ENCODE data around the gene COL26A1. TPM values are rescaled to one million over a fixed set of nuclear protein-coding genes. Genes with fewer than 3 reads are reported as not detected.

Gene COL26A1
- total RNA-seq, 6 experiments from 2014 or later: 1.4 to 5.4 (median 3.0) TPM

- Histone ChIP-seq H3K4me3 (no peak overlapping the region), H3K4me1 (no peaks in the 10 kb centered on the region), H3K27ac (no peak overlapping the region), H3K36me3 (no peaks in the 10 kb centered on the region), H3K27me3 (no peaks in the 10 kb centered on the region), H3K9me3 (no peaks in the 10 kb centered on the region)
- no peak for ATAC-seq
- intact Hi-C loops (cut with DNase I): no loop called here
- DNase-seq: no peak
- 73% methylated on average over 5 of the region's 5 CpGs for WGBS (ENCODE audit: insufficient coverage, low coverage, low lambda C conversion rate, missing lambda C conversion rate)
- TF ChIP-seq POLR2A (IDR thresholded peaks at IDR 0.05): no peak
- TF ChIP-seq CTCF (IDR thresholded peaks at IDR 0.05): no peak
Measured at GRCh38 chr7:101328159-101328558, 34.5 kb upstream of the COL26A1 start.

- WGBS (ENCODE audit: insufficient coverage, low coverage, low lambda C conversion rate, missing lambda C conversion rate): 47% methylated on average over 12 of the region's 15 CpGs
- TF ChIP-seq CTCF (IDR thresholded peaks at IDR 0.05) (no peak), POLR2A (IDR thresholded peaks at IDR 0.05) (no peak)
- no peak overlapping the region for H3K4me3 ChIP-seq
- no peaks in the 10 kb centered on the region for H3K36me3 ChIP-seq
- H3K9me3 ChIP-seq: no peaks in the 10 kb centered on the region
- H3K4me1 ChIP-seq: no peaks in the 10 kb centered on the region
- DNase-seq: no peak
- H3K27ac ChIP-seq: no peak overlapping the region
- intact Hi-C loops (cut with DNase I): no loop called here
- no peaks in the 10 kb centered on the region for H3K27me3 ChIP-seq
- ATAC-seq: peak in 2 of 4 donors; percentile 49 to 53
Measured at GRCh38 chr7:101330011-101330484, 32.6 kb upstream of the COL26A1 start.

- Histone ChIP-seq H3K4me3 (no peak overlapping the region), H3K36me3 (no peaks in the 10 kb centered on the region), H3K27ac (no peak overlapping the region), H3K9me3 (no peaks in the 10 kb centered on the region), H3K27me3 (no peaks in the 10 kb centered on the region), H3K4me1 (no peaks in the 10 kb centered on the region)
- ATAC-seq (no peak), DNase-seq (no peak)
- intact Hi-C loops (cut with DNase I): no loop called here
- 88% methylated on average over 5 of the region's 8 CpGs for WGBS (ENCODE audit: insufficient coverage, low coverage, low lambda C conversion rate, missing lambda C conversion rate)
- no peak for TF ChIP-seq CTCF (IDR thresholded peaks at IDR 0.05)
- TF ChIP-seq POLR2A (IDR thresholded peaks at IDR 0.05): no peak
Measured at GRCh38 chr7:101332026-101332425, 30.6 kb upstream of the COL26A1 start.

GRCh38 chr7:101333912-101334311 lies 28.8 kb upstream of the COL26A1 start:
- Histone ChIP-seq H3K27ac (no peak overlapping the region), H3K27me3 (no peaks in the 10 kb centered on the region), H3K36me3 (no peaks in the 10 kb centered on the region), H3K4me3 (no peak overlapping the region), H3K9me3 (no peaks in the 10 kb centered on the region), H3K4me1 (no peaks in the 10 kb centered on the region)
- intact Hi-C loops (cut with DNase I): no loop called here
- WGBS (ENCODE audit: insufficient coverage, low coverage, low lambda C conversion rate, missing lambda C conversion rate): 77% methylated on average over 4 of the region's 5 CpGs
- DNase-seq (no peak), ATAC-seq (no peak)
- TF ChIP-seq POLR2A (IDR thresholded peaks at IDR 0.05) (no peak), CTCF (IDR thresholded peaks at IDR 0.05) (no peak)

GRCh38 chr7:101340379-101340778 lies 22.3 kb upstream of the COL26A1 start:
- TF ChIP-seq POLR2A (IDR thresholded peaks at IDR 0.05): no peak
- 86% methylated on average over 10 of the region's 14 CpGs for WGBS (ENCODE audit: insufficient coverage, low coverage, low lambda C conversion rate, missing lambda C conversion rate)
- Histone ChIP-seq H3K4me3 (no peak overlapping the region), H3K36me3 (no peaks in the 10 kb centered on the region), H3K27me3 (no peaks in the 10 kb centered on the region), H3K4me1 (no peaks in the 10 kb centered on the region), H3K9me3 (no peaks in the 10 kb centered on the region), H3K27ac (no peak overlapping the region)
- intact Hi-C loops (cut with DNase I): no loop called here
- no peak for DNase-seq
- ATAC-seq: no peak
